NCI-H1694 (cell line): Measurements from ENCODE around the gene RPS16.

Experiments used
- DNase-seq: peaks from one replicate; lab custom pipeline; 2025; lab: John Stamatoyannopoulos, UW

The RPS16 gene

DNA sequence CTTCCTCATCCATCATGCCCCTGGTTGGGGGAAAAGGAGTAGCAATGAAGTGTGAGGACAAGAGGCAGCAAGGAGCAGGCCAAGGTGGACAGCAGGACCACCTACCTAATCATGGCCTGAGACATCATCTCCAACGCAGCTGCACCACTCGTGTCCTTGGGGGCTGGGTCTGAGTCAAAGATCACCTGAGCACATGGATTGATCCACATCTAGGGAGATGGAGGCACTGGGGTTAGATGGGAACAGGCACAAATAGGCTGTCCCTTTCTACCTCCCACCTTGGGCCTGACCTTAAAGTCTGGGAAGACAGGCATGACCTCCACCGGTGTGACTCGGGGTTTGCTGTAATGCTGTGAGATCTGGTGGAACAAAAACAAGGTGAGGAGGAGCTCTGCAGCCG lies 47.1 kb downstream of the RPS16 start:
- DNase-seq: no peak

DNA sequence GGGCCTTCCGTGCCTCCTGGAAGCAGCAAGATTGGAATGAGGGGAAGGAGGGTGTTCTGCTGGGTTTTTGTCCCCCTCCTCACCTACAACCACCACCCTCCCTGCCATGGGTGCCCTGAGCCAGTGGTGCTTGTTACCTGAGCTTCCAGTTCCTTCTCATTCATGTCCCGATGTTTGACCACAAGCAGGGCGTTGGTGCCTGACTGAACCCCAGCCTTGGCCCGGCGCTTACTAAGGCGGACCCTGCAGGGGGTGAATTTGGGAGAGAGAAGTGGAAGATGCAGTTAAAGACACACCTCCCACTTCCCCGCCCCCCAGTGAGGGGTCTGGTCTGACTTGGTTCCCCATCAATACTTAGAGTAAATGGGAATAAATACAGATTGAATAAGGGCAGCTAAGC lies 49.2 kb downstream of the RPS16 start:
- no peak for DNase-seq

- no peak for DNase-seq
Observed at GRCh38 chr19:39385629-39386411, 49.9 kb downstream of the RPS16 start.

DNA sequence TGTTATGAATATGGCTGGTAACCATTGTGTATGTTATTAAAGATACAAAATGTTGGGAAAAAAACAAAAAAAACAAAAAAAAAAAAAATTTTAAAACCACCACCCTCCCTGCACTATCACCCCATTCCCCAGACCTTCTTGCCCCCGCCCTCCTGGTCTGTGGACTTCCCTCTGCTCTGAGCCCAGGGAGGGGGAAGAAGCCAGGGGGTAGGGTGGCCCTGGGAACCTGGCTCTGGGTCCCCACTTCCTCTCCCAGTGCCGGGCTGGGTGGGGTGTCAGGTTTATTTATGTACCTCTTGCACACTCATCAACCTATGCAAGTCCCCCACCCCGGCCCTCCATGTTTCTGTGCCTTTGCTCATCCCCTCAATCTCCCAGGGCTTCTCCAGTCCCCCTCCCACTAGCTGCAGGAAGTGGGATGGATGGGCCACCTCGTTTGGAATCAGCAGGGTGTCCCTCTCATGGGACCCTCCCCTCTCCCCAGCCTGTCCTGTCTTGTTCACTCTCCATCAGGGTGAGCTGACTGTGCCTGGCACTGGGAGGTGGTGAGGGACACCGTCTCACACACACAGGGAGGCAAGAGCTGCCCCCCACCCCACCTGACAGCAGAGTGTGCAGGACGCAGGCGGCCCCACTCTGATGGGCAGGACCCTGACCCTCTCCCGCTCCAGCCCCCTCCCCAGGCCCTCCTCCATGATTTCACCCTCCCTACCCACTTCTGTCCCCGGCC lies 50.7 kb downstream of the RPS16 start:
- DNase-seq: no peak
